IPS-NIHi11 (cell line): Measurements from ENCODE around the gene TRMT10A.

Experiments used
- DNase-seq: peaks from one replicate; pipeline ENCODE4 v3.0.0; 2012; ENCODE audit warnings: mixed read lengths, low spot score

Gene TRMT10A, protein sequence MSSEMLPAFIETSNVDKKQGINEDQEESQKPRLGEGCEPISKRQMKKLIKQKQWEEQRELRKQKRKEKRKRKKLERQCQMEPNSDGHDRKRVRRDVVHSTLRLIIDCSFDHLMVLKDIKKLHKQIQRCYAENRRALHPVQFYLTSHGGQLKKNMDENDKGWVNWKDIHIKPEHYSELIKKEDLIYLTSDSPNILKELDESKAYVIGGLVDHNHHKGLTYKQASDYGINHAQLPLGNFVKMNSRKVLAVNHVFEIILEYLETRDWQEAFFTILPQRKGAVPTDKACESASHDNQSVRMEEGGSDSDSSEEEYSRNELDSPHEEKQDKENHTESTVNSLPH

DNA sequence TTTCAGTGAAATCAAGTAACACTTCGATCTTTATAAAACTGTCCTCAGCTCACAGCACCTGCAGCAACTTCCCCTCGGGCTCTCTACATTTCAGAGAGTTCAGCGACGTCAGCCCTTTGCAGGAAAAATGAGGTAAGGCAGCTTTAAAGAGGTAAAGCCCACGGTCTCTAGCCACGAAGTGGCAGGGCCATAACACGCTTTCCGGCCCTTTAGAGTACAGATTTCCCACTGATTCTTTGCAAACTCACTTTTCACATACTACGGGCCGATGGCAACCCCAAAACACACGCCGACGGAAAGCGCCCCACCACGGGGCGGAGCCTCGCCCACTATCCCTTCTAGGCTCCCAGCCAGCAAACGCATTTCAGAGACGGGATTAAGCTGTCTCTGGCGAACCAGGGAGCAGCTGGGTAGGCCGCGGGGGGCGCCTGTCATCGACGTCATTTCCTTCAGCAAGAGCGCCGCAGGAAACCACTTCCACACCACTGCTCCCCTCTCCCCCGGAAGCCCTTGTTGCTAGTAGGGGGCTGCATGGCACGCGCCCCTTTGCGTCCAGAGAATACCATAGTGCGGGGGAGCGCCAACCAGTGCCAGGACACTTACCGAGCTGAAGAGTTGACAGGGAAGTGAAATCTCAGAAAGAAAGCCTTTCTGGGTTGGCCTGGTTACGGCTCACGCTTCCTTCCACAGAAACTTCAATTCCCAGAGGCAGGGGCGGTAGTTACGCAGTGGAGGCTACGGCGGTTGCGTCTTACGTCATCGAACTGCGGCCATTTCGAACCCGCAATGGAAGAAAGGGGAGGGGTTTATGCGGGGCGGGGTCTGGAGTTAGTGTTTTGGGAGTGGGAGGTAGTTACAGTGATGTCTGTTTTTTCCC, at the start of gene TRMT10A:
Gene TRMT10A, minus strand, starts transcription at position 730 of the 877 bp plus-strand sequence. CDS start 4,701 bp downstream, outside the sequence.
- DNase-seq: peak; percentile 86

DNA sequence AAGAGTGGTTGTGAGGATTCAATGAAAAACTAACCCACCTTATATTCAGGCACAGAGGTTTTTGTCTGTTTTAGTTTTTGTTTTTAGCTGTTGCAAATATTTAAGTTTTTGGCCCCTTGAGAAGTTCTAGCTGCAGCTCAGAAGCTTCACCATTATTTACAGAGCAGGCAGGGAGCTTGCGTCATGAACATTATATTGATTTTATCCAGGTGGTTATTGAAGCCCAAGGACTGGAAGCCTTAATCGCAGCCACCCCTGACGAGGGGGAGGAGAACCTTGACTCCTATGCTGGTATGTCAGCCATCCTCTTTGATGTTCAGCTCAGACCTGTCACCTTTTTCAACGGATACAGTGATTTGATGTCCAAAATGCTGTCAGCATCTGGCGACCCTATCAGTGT, 48.9 kb upstream of the TRMT10A start:
- no peak for DNase-seq

DNA sequence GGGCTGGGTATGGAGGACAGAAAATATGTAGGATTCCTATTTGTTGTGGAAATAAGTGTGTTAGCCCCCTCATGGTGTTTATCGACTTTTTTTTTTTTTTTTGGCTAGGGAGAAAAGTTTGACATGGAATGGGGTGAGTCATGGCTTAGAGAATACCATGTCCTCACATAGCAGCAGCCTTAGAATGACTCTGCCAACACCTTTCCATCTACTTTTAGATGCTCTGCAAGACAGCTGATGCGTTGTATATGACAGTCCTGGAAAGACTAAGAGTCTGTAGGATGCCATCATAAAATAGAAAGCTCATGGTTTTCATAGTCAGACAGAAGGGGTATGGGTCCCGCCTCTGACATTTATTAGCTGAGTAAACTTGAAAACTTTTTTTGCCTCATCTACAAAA, 48.4 kb upstream of the TRMT10A start:
- no peak for DNase-seq

DNA sequence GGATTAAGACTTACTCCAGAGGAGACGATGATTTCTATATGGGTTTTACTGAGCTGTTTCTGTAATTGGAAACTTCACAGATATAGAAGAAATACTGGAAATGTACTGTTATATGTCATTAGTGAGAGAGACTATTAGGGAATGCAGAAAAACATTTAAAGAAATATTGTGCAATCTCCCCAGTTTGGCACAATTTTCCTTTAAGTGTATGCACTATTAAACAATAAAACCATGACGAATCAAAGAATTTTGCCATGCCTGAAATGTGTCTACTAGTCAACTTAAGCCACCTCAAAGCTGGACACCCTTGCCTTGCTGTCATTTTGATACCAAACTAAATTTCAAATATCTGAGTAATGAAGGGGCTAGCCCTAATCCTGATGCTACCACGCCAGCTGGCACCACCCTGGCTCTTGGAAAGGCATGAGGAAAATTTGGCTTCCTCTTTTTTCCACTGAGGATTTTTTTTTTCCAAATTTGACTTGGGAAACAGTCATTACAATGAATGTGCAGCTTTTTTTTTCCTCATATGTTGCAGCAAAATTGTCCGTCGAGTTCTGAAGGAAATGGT, 46.9 kb upstream of the TRMT10A start:
- DNase-seq: no peak

DNA sequence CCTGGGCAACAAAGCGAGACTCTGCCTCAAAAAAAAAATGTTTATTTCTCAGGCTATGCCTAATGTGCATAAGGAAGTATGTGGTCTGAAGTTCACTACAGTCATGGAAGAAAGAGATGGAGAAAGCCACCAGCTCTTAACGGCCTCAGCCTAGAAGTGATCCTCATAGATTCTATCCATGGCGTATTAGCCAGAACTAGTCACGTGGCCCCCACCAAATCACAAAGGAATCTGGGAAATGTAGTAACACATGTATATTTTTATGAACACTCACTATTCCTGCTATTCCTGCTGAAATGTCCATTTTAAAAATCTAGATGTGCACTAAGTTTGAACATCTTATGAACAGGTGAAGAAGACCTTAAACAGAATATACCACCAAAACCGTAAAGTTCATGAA, 44.6 kb upstream of the TRMT10A start:
- DNase-seq: no peak

DNA sequence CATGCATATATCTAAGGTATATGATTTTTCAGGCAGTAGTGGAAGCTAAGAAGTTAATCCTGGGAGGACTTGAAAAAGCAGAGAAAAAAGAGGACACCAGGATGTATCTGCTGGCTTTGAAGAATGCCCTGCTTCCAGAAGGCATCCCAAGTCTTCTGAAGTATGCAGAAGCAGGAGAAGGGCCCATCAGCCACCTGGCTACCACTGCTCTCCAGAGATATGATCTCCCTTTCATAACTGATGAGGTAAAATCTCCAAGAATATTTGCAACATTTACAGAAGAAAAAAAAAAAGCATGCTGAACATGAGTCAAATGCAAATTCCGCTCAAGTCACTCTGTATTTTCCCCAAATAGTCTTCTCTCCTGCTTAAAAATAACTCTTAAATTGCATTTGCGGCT, 42.9 kb upstream of the TRMT10A start:
- DNase-seq: no peak

DNA sequence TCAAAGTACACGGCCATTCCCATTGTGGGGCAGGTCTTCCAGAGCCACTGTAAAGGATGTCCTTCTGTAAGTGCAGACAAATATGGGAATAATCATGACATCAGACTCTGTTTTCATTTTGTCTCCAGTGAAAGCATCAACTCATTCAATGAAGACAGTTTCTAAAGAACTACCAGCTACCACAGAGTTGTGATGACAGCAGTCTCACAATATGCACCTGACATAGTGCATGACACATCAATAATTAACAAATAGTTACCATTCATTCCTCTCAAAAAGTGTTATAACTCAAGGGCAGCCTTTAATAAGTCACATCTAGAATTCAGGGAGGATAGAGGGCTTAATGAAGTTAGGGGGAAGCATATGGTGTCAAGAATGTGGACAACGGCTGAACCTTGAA, 31.0 kb upstream of the TRMT10A start:
- no peak for DNase-seq

DNA sequence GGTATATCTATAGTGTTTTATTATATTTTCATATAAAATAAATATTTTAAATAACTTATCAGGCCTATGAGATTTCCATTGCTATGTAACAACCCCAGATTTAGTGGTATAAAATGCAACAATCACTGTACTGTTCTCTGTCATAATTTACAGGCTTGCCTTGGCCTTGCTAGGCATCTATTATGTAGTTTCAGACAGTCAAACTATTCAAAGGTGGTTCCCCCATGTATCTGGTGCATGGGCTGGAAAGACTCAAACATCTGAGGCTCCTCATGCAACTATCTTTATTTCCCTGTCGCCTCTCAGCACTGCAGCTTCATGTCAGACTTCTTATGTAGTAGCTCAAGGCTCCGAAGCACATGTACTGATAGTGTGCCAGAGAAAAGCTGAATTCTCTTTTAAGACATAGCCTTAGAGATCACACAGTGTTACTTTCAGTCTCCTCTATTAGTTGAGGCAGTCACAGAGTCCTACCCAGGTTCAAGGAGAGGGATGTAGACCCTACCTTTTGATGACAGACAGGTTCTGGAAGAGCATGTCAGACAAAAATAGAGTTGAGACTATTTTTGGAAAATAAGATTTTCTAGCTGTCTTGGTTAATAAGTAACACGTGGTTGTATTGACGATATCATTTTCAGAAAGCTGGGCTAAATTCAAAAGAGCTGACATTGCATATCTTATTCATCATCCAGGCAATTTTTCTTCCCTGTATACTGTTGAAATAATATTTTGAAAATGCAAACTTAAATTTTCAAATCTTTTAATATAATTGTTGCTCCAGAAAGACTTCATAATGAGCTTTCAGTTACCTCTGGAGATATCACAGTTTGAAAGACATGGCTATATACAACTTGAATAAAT, 30.2 kb upstream of the TRMT10A start:
- DNase-seq: no peak

DNA sequence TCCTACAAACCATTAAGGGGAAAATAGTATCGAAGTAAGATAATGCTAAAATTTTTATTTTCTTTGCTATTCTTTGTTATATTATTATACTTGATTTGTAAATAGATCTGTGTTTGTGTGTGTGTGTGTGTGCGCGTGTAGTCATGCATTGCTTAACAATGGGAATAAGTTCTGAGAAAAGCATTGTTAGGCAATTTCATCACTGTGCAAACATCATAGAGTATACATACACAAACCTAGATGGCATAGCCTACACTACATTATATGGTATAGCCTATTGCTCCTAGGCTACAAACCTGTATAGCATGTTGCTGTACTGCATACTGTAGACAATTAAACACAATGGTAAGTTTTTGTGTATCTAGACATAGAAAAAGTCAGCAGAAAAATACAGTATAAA, 27.9 kb upstream of the TRMT10A start:
- DNase-seq: no peak

DNA sequence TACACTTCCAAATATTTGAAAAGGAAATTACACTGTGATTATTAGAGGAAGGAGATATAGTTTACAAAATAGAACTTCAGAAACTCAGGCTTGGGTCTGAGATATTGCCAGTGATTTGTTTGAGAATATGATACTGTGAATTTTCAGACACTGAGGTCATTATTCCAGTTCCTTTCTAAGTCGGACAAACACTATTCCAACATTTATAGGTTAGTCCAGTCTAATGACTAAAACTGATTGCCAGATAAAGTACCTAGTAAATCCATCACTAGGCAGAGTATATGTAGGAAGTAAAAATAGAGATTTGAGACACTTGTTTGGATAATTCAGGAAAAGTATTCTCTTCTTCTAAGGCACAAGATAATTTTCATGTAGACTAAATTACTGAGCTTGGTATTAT, 24.0 kb upstream of the TRMT10A start:
- DNase-seq: no peak

DNA sequence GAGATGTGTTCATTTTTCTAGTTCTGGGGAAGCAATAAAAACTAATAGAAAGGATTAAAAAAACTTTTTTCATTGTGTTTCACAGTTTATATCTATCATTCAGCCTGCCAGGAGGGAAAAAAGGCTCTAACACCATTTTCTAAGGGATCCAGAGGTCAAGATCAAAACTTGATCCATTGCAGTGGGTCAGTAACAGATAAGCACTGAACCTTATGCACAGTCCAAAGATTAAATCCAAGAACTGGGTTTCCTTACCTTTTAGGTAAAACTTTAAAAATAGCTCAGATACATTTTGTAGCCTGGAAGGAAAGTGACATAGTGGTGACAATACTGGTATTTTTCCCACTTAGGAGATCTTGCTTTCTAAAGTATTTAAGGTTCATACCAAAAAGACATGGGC, 23.5 kb upstream of the TRMT10A start:
- no peak for DNase-seq

DNA sequence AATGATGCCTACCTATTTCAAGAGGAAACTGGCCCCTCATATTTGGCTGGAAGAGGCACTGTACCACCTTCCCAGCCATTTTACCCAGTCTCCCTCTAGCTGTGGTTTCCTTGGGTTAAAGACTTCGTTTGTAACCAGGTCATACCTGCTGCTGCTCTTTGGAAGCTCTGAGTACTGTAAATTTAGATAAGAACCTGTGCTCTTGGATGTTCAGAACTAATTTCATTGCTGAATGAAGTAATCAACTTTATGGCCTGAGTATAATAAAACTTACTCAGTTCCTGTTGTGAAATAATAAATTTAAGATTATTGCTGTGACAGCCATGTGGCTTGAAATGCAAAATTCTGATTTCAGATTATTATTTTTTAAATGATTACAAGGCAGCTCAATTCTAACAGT, 23.0 kb upstream of the TRMT10A start:
- peak; percentile 9 for DNase-seq

DNA sequence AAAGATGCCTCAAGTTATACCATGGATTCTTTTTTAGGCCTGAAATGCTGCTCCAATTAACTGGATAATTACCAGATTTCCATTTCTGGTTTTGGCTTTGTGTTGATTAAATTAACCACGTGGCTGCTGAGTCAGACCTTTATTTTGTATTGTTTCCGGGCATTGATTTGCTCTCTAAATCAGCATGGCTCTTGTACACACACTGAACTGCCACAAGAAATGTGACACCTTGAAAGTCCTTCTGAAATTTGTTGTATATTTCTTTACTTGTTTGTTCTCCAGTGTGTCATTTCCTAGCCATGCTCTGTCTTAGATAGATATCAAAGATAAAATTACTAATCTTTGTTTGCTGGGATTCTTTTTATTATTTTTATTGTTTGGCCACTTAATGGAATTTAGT, 22.5 kb upstream of the TRMT10A start:
- no peak for DNase-seq

DNA sequence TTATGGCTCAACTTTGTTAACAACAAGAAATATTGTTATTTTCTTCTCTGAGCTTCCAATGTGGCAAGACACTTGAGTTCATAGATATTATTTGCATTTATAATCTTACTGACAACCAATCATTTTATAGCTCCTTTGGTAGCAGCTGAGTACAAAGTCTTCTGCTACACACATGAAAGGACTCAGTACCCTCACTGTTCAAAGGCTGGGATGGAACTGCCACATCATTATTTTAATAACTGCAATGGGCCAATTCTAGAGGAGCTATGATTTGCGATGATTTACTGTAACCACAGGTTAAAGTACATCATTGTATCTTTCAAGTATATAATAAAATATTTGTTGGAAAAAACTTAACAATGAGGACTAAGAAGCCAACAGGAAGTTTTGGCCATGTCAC, 21.7 kb upstream of the TRMT10A start:
- no peak for DNase-seq

DNA sequence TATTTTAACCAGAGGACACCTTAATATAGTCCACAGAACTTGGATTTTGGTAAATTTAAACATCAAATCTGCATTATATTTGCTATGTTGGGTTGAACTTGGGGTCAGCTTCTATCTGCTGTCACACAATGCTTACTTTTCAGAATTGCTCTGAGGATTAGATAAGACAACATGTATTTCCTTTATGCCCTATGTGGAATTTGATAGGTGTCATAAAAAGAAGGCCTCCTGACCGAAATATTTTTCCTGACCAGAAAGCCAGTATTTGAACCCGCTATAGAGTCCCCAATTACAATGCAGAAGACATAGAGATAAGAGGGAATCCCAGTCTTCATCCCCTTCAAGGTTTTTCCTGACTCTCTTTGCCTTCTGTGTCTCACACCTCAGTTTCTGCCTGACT, 14.9 kb upstream of the TRMT10A start:
- DNase-seq: no peak

DNA sequence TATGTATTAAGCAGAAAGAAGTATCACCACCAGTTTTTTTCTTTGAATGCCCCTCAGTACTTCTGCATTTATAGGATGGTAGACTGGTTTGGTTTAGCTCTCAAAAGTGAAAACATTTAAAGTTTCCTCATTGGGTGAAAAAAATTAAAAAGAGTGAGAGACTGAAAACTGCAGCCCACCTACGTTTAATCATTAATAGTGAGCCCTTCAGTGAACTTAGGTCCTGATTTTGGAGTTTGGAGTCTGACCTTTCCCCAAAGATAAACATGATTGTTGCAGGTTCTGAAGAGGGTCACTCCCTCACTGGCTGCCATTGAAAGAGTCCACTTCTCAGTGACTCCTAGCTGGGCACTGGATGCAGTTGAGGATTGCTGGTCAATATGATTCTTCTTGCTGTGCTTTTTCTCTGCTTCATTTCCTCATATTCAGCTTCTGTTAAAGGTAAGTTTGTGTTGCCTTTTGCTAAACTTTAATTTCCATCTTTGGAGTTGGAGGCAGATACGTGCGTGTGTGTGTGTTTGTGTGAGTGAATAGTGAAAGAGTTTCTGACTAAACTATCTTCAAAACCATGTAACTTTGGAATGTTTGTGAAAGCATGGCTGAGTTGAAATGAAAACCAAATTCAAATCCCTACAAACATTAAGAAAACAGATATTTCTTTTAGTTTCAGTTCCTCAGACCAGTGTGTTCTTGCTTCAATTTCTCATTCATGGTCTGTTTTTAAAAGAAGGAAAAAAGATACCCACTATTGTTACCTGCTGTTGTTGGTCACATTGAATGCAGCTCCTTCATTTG, 10.9 kb upstream of the TRMT10A start, which contains the start of gene MTTP:
Gene MTTP, plus strand, starts transcription at position 295 of the 795 bp plus-strand sequence. Its CDS starts 86 bp downstream, at position 381.
- DNase-seq: no peak

DNA sequence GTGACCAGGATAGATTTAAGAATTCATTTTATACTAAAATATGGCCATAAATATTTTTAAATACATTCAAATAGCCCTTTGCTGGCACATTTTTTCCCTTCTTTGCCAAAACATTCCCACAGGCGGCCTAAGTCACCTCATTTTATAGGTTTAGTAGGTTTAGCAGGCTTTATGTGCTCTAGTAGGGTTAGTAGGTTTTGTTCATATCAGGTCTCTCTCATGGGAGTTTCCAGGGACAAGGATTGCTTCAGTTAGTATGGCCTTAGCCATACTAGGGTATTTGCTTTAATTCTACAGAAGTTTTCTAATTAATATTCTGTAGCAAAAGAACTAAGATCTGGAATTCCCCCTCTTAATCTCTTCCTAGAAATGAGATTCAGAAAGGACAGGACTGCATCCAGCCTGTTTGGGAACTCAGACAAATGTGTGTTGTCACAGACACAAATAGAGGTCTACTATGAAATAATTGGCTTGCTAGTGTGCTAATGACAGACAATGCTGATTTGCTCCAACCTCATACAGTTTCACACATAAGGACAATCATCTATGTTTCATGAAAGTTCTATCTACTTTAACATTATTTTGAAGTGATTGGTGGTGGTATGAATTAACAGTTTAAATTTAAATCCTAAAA, 10.0 kb upstream of the TRMT10A start:
- DNase-seq: no peak

DNA sequence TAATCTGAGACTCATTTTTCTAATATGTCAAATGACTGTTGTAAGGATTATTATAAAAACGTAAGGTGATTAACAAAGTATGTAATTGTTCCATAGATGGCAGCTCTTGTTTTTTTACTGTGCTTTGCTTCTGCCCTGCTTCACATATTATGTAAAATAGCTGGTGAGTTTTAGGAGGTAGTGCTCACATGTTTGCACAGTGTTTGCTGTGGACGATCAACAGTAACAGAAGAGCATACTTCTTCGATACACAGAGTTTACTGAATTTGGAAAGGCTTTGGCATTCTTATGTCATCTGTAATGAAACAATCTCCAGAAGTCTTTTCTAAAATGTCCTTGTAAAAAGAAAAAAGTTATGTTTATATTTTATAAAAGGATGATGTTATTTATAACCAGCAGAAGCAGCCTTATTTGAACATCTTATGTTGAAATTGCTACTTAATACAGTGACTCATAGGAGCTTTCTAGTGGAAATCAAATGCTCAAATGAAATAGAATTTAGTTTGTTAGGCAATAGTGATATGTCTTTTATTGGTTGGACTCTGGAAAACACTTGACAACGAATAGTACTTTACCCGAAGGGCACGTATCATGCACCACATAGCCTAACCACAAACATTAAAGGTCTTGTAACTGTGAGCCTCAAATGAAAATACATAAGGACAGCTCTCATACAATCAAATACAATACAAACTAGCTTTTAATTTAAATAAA, 8.8 kb upstream of the TRMT10A start:
- no peak for DNase-seq

DNA sequence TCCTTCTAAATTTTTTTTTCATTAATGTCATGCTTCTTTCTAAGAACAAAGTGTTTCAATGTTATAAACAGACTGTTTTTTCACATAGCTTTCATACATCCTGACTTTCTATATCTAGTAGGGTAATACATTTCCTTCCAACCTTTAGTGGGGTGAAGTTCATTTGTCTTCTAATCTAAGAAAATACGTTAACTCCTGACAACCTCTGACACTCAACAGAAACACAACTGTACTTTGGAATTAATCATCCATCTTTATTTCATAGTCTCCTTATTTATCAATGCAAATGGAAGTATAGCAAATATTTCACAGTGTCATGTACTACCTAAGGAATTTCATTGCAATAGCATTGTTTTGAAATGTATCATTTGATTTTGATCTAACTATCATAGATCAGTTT, 8.0 kb upstream of the TRMT10A start:
- no peak for DNase-seq

DNA sequence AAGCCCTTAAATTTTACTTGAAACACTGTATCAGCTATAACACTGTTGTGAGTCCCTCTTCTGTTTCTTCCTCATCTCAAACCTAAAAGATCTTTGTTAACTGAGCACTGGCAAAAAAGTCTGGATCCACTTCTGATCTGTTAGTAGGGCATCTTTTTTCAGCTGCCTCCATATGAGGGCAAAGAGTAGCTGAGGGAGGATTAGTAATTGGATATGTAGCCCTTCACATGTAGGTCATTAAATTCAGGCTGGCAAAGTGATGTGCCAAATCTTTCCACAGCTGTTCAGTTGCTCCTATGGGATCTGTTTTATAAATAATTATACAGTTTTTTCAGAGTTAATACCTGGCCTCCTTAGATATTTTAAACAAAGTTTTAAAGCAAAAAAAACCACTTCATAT, 1.1 kb upstream of the TRMT10A start:
- DNase-seq: no peak
